AG04449 (cell line): ENCODE data around the gene ZBTB38.

Experiments
- CTCF ChIA-PET: fragments of 350-600 bp; formaldehyde crosslinking; extraction: SDS; loops from one replicate; lab custom pipeline; 2021; ENCODE audit warnings: antibody characterized with exemption; lab: Yijun Ruan, JAX
- POLR2A ChIA-PET: fragments of 400-600, 350-600 bp; formaldehyde crosslinking; extraction: SDS; loops from one replicate; lab custom pipeline; 2020; ENCODE audit warnings: antibody characterized with exemption, inconsistent platforms; lab: Yijun Ruan, JAX
- DNase-seq: peaks from one replicate; pipeline ENCODE4 v3.0.0-alpha.2; 2010; ENCODE audit warnings: low read depth, low spot score
- H3K4me3 ChIP-seq: 2 replicates; pipeline ENCODE4 v1.5.1; 2011; ENCODE audit warnings: low read depth, mild to moderate bottlenecking, control low read depth, low read length
- CTCF ChIP-seq: IDR thresholded peaks from one replicate; pipeline ENCODE4 v1.5.1; 2011; ENCODE audit warnings: mild to moderate bottlenecking, moderate library complexity, low read length, control low read depth, inconsistent platforms; ENCODE audit not compliant: insufficient read depth; ENCODE audit errors: missing control alignments

The ZBTB38 gene

GRCh38 chr3:141332416-141332815, 35.9 kb upstream of the ZBTB38 start:
- DNase-seq = no peak
- TF ChIP-seq CTCF = no peak
- POLR2A ChIA-PET = interaction anchor here (0.9 to 1.8 kb wide), 3 partner anchors 21 to 116 kb away, joined by 3 to 9 read pairs (median 4); no protein-coding TSS in a partner anchor
- CTCF ChIA-PET = interaction anchor here (0.7 to 4.1 kb wide), 7 partner anchors 10 to 132 kb away, joined by 3 to 38 read pairs (median 9); no protein-coding TSS in a partner anchor
- no peak overlapping the region for H3K4me3 ChIP-seq

GRCh38 chr3:141333836-141334626, 34.3 kb upstream of the ZBTB38 start:
- ChIA-PET POLR2A (interaction anchor here (0.5 to 1.4 kb wide), 2 partner anchors 33 to 112 kb away, joined by 4 to 7 read pairs; no protein-coding TSS in a partner anchor), CTCF (interaction anchor here (0.9 to 4.1 kb wide), 5 partner anchors 8 to 121 kb away, joined by 3 to 29 read pairs (median 3); no protein-coding TSS in a partner anchor)
- H3K4me3 ChIP-seq = no peak overlapping the region
- DNase-seq = peak; percentile 73
- TF ChIP-seq CTCF = no peak

GRCh38 chr3:141334627-141335250, 33.6 kb upstream of the ZBTB38 start:
- TF ChIP-seq CTCF = no peak
- ChIA-PET CTCF (interaction anchor here (0.6 to 4.1 kb wide), 7 partner anchors 9 to 125 kb away, joined by 3 to 29 read pairs (median 3); no protein-coding TSS in a partner anchor), POLR2A (interaction anchor here (1.4 kb wide), 1 partner anchor 32 kb away, joined by 7 read pairs; no protein-coding TSS in a partner anchor)
- DNase-seq = no peak
- H3K4me3 ChIP-seq = no peak overlapping the region

- CTCF ChIA-PET = interaction anchor here (0.8 to 3.6 kb wide), 8 partner anchors 11 to 124 kb away, joined by 3 to 11 read pairs (median 4); no protein-coding TSS in a partner anchor
- no peak overlapping the region for H3K4me3 ChIP-seq
- TF ChIP-seq CTCF = no peak
- no peak for DNase-seq
- POLR2A ChIA-PET = no interaction called here
Observed at GRCh38 chr3:141335531-141336061, 32.7 kb upstream of the ZBTB38 start.

- ChIA-PET POLR2A (interaction anchor here (1.1 kb wide), 1 partner anchor 30 kb away, joined by 5 read pairs; no protein-coding TSS in a partner anchor), CTCF (interaction anchor here (0.9 to 3.6 kb wide), 13 partner anchors 9 to 123 kb away, joined by 3 to 11 read pairs (median 5); no protein-coding TSS in a partner anchor)
- no peak for TF ChIP-seq CTCF
- DNase-seq = no peak
- no peak overlapping the region for H3K4me3 ChIP-seq
Observed at GRCh38 chr3:141336672-141337522, 31.4 kb upstream of the ZBTB38 start.
